Mucosa of rectum (tissue), 2 donors: ENCODE data around the gene TRIM74.
"Not testable (repeated sequence)": the region's sequence is repeated elsewhere in the genome, so short reads cannot be mapped to it uniquely, and the experiment has no call there.

ENCODE experiments used
- H3K27ac ChIP-seq, 2 donors: one replicate each; pipeline ENCODE4 v1.7.0; 2013; ENCODE audit warnings: inconsistent platforms in 2 of 2, low read depth in 2 of 2, low read length in 2 of 2
- H3K27me3 ChIP-seq, 2 donors: one replicate each; pipeline ENCODE4 v1.7.0; 2013; ENCODE audit warnings: low read length in 2 of 2; ENCODE audit not compliant: control insufficient read depth in 2 of 2, insufficient read depth in 2 of 2
- H3K36me3 ChIP-seq, 2 donors: one replicate each; pipeline ENCODE4 v1.7.0; 2013; ENCODE audit warnings: low read length in 2 of 2; ENCODE audit not compliant: control insufficient read depth in 2 of 2, insufficient read depth in 2 of 2
- H3K4me1 ChIP-seq, 2 donors: one replicate each; pipeline ENCODE4 v1.7.0; 2013; ENCODE audit warnings: low read length in 2 of 2, mild to moderate bottlenecking in 1 of 2; ENCODE audit not compliant: control insufficient read depth in 2 of 2, insufficient read depth in 2 of 2
- H3K4me3 ChIP-seq, 2 donors: one replicate each; pipeline ENCODE4 v1.7.0; 2013; ENCODE audit warnings: low read length in 2 of 2
- H3K9ac ChIP-seq, 2 donors: one replicate each; pipeline ENCODE4 v1.7.0; 2013; ENCODE audit warnings: low read length in 2 of 2, low read depth in 1 of 2, mild to moderate bottlenecking in 1 of 2
- H3K9me3 ChIP-seq, 2 donors: one replicate each; pipeline ENCODE4 v1.7.0; 2013; ENCODE audit warnings: low read length in 2 of 2; ENCODE audit not compliant: control insufficient read depth in 2 of 2
- donor health status: healthy.
- donor health status: Normal muscosa, but diverticular disease.

TRIM74 gene

DNA sequence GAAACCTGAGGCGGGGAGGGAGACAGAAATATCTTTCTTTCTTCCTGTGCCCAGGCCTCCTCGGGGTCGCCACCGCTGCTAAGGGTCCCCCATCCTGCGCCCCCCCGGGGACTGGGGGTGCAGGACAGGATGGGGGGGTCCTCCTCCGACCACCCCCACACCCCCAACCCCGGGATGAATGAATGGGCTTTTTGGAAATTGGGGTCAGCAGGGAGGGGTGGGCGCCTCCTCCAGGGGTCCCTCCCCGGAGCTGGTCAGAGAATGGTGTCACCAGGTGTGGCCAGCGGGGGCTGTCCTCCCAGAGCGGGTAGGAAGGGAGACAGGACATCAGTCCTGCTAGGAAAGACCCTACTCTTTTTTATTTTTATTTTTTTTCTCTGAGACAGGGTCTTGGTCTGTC lies 7.2 kb upstream of the TRIM74 start:
- H3K36me3 ChIP-seq, H3K27me3 ChIP-seq, H3K4me1 ChIP-seq, H3K9ac ChIP-seq, H3K9me3 ChIP-seq, H3K4me3 ChIP-seq, H3K27ac ChIP-seq: not testable (repeated sequence)

DNA sequence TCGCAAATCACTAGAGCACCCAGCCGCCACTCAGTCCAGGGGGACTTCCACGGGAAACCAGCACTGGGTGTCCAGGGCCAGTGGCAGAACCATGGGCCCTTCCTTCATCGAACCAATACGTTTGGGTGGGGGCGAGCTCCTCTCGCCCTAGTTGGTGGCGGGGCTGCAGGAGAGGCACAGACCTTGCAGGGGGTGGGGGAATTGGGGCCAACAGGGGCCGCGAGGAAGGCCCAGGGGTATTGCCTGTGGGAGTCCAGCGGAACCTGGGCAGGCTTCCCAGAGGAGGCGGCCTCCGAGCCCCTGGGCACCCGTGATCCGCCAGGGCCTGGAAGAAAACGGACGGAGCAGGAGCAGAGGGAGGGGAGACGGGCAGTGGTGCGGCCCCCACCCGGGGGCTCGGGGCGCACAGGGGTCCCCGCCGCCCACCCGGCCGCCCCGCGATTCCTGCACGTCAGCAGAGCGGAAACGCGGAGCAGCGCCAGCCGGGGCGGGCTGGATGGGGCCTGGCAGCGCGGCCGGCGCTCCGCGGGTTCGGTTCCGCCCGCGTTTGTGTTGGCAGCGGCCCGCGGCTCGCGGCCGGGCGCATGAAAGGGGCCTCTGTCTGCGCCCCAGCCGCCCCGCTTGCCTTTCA lies 6.5 kb upstream of the TRIM74 start:
- H3K27me3 ChIP-seq, H3K9me3 ChIP-seq, H3K27ac ChIP-seq, H3K4me1 ChIP-seq, H3K36me3 ChIP-seq, H3K4me3 ChIP-seq, H3K9ac ChIP-seq: not testable (repeated sequence)

DNA sequence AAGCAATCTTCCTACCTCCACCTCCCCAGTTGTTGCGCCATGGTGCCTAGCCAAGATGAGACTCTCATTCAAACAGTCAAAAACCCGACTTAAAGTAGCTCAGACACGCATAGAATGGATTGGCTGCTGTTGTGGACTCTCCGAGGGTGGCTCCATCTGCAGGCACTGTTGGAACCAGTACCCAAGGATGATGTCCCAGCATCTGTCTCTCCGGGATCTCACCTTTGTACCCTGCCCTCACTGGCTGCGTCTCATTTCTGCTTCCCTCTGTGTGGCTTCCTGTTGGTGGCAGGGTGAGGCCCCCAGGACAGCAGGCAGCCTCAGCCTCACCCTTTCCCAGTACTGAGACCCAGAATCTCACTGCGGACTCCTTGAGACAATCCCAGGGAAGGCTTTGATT lies 5.5 kb upstream of the TRIM74 start:
- H3K27ac ChIP-seq, H3K36me3 ChIP-seq, H3K9me3 ChIP-seq, H3K27me3 ChIP-seq, H3K4me1 ChIP-seq, H3K4me3 ChIP-seq, H3K9ac ChIP-seq: not testable (repeated sequence)

DNA sequence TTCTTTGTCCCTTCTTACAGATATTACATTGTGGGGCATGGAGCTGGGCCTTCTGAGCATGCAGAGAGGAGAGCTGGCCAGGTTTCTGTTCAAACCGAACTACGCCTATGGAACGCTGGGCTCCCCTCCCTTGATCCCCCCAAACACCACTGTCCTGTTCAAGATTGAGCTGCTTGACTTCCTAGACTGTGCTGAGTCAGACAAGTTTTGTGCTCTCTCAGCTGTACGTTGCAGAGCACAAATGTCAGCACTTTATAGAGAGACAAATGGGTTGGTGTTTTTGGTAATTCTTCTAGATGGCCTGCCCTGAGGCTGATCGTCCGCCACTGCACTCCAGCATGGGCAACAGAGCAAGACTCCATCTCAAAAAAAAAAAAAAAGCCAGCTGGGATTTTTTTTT lies 2.2 kb upstream of the TRIM74 start:
- H3K27me3 ChIP-seq, H3K36me3 ChIP-seq, H3K9ac ChIP-seq, H3K4me3 ChIP-seq, H3K4me1 ChIP-seq, H3K9me3 ChIP-seq, H3K27ac ChIP-seq: not testable (repeated sequence)

DNA sequence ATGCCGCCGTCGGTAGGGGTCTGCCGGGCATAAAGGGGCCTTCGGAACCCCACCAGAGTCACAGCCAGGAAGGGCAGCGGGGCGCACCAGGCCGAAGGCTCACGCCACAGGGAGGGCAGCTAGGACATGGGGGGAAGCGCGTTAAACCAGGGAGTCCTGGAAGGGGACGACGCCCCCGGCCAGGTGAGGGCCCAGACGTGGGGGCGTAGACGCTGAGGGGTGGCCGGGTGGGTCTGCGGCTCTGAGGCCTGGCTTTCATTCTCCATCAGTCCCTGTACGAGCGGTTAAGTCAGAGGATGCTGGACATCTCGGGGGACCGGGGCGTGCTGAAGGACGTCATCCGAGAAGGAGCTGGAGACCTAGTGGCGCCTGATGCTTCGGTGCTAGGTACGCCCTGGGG lies 422 bp upstream of the TRIM74 start:
- not testable (repeated sequence) for H3K4me1 ChIP-seq, H3K9ac ChIP-seq, H3K27ac ChIP-seq, H3K36me3 ChIP-seq, H3K4me3 ChIP-seq, H3K27me3 ChIP-seq, H3K9me3 ChIP-seq

DNA sequence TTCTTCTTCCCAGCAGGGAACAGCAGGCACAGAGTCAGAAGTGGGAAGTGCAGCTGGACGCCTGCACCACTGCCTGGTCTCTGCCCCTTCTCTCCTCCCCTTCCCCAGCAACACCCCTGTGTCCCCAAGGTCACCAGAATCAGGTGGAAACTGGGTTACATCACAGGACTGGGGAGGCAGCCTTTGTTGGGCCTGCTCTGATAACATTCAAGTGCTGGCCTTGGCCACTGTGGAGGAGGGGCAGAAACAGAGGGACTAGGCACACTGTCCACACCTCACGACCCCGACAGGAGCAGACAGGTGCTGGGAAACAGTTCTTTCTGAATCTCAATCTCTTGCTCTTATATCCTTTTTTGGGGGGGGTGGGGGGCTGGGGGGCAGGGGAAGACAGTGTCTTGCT lies 2.4 kb downstream of the TRIM74 start:
- H3K27me3 ChIP-seq, H3K4me1 ChIP-seq, H3K36me3 ChIP-seq, H3K9ac ChIP-seq, H3K27ac ChIP-seq, H3K4me3 ChIP-seq, H3K9me3 ChIP-seq: not testable (repeated sequence)

DNA sequence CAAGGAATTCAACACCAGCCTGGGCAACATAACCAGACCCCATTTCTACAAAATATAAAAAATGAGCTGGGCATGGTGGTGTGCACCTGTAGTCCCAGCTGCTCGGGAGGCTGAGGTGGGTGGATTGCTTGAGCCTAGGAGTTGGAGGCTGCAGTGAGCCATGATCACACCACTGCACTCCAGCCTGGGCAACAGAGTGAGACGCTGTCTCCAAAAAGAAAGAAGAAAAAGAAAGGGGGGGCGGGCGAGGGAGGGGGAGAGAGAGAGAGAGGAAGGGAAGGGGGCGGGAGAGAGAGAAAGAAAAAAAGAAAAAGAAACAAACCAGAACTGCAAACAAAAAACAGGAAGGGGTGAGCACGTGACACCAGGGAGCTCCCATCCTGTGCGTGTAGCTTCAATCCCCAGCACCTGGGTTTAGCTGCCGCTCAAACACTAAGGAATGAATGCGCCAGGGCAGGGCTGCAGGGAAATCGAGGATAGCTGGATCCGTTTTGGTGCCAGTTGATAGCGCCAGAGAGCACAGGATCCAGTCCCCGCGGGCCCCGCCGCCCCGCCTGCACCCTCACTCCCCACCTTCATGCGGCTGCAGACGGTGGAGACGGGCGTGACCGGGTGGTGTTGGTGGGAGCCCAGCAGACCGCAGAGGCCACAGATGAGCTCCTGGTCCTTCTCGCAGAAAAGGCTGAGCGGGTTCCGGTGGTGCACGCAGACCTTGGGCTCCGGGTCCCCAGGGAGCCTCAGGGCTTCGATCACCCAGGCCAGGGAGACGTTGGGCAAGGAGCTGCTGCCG lies 3.9 kb downstream of the TRIM74 start:
- H3K9ac ChIP-seq, H3K27ac ChIP-seq, H3K36me3 ChIP-seq, H3K4me3 ChIP-seq, H3K27me3 ChIP-seq, H3K4me1 ChIP-seq, H3K9me3 ChIP-seq: not testable (repeated sequence)

DNA sequence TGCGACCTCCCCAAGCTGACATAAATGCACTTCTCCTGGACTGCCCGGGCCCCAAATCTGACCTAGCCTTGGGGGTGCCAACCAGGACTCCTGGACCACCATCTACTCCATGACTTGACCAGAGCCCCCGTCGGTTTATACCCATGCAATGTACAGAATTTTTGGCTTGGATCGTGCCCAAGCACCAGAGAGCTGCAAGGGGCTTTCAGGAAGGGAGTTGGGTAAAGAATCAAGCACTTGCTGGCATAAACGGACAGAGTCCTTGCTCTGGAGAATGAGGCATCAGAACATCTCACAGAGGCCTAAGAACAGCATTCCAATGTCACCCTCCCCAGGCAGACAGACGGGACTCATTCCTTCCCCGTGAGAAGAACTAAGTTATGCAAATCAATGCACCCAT lies 6.2 kb downstream of the TRIM74 start:
- H3K27ac ChIP-seq, H3K4me3 ChIP-seq, H3K4me1 ChIP-seq, H3K9me3 ChIP-seq, H3K27me3 ChIP-seq, H3K36me3 ChIP-seq, H3K9ac ChIP-seq: not testable (repeated sequence)

DNA sequence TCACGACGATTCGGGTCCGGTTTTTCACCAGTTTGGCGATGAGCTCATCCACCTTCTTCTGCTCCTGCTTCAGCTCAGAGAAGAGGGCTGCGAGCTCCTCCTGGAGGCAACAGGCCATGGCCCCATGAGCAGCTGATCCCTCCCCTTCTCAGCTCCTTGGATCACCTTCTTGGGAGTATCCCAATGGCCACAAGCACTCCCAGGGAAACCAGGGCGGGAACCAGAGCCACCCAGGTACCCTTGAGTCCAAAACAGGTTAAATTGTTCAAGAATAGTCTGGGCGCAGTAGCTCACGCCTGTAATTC lies 8.0 kb downstream of the TRIM74 start:
- not testable (repeated sequence) for H3K9me3 ChIP-seq, H3K27ac ChIP-seq, H3K36me3 ChIP-seq, H3K4me1 ChIP-seq, H3K27me3 ChIP-seq, H3K4me3 ChIP-seq, H3K9ac ChIP-seq

DNA sequence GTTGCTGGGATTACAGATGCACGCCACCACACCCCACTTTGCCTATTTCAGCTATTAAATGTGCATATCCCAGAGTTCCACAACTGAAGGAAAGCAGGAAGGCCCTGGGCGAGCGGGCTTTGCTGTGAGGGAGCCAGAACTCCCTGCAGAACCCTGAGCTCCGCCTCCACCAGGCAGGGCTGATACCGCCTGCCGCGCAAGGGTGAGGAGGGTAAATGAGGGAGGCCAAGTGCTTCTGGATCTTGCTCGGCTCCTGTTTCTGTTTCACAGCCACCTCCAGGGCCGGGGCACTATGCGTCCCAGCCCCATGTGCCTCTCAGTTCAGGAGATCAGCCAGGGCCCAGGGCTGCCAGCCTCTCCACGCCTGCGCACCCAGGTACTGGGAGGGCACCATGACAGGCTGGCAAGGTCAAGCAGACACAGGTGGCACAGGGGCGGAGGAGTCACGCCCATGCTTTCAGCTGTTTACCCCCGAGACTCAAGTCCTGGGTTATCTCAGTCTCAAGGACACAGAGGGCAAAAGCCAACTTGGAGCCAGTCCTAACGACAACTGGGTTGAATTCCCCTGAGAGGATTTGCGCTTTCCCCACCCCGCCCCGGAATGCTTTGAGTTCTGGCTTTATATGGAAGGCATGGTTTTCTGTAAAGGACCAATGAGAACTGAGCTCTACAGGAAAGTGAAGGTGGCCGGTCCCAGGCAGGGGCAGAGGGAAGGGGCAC lies 8.5 kb downstream of the TRIM74 start:
- H3K9ac ChIP-seq, H3K4me3 ChIP-seq, H3K9me3 ChIP-seq, H3K27ac ChIP-seq, H3K36me3 ChIP-seq, H3K4me1 ChIP-seq, H3K27me3 ChIP-seq: not testable (repeated sequence)
